ENCODE data around the gene LRP2. TPM values are rescaled to one million over a fixed set of nuclear protein-coding genes. Genes with fewer than 3 reads are reported as not detected.

Gene LRP2
- total and polyA plus RNA-seq, 2 experiments from 2014 or later = 0.68 to 2.7 TPM

- H3K4me3 Mint-ChIP-seq = no peak overlapping the region
- DNase-seq (ENCODE audit: low spot score) (no peak), ATAC-seq (no peak)
- Histone ChIP-seq H3K9me2 (ENCODE audit: insufficient read depth) (no peaks in the 10 kb centered on the region), H3K4me2 (no peak overlapping the region), H3K79me2 (replicated peaks; ENCODE audit: insufficient read depth) (no peaks in the 10 kb centered on the region), H3F3A (replicated peaks; ENCODE audit: low read depth) (no peaks in the 10 kb centered on the region), H3K36me3 (ENCODE audit: insufficient read depth) (no peaks in the 10 kb centered on the region), H3K27me3 (ENCODE audit: insufficient read depth) (peaks cover 38% of the 10 kb centered on the region), H3K4me1 (ENCODE audit: insufficient read depth) (peaks cover 16% of the 10 kb centered on the region), H2AFZ (no peak overlapping the region), H3K4me3 (no peak overlapping the region), H3K27ac (ENCODE audit: low read depth) (no peak overlapping the region), H4K20me1 (replicated peaks; ENCODE audit: insufficient read depth) (no peaks in the 10 kb centered on the region)
- TF ChIP-seq, protein P1, sequence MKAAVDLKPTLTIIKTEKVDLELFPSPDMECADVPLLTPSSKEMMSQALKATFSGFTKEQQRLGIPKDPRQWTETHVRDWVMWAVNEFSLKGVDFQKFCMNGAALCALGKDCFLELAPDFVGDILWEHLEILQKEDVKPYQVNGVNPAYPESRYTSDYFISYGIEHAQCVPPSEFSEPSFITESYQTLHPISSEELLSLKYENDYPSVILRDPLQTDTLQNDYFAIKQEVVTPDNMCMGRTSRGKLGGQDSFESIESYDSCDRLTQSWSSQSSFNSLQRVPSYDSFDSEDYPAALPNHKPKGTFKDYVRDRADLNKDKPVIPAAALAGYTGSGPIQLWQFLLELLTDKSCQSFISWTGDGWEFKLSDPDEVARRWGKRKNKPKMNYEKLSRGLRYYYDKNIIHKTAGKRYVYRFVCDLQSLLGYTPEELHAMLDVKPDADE (IDR thresholded peaks at IDR 0.05) = no peak
- no peak for TF ChIP-seq CTCF (conservative IDR thresholded peaks at IDR 0.05; ENCODE audit: low read depth in 2 of 2)
- TF ChIP-seq EZH2phosphoT487 (IDR thresholded peaks at IDR 0.05; ENCODE audit: unreplicated experiment) = no peak
- no peak for TF ChIP-seq ZNF114 (CRISPR knock-in tag; IDR thresholded peaks at IDR 0.05)
- no peak for TF ChIP-seq REST (IDR thresholded peaks at IDR 0.05; ENCODE audit: unreplicated experiment)
- TF ChIP-seq, protein P2, sequence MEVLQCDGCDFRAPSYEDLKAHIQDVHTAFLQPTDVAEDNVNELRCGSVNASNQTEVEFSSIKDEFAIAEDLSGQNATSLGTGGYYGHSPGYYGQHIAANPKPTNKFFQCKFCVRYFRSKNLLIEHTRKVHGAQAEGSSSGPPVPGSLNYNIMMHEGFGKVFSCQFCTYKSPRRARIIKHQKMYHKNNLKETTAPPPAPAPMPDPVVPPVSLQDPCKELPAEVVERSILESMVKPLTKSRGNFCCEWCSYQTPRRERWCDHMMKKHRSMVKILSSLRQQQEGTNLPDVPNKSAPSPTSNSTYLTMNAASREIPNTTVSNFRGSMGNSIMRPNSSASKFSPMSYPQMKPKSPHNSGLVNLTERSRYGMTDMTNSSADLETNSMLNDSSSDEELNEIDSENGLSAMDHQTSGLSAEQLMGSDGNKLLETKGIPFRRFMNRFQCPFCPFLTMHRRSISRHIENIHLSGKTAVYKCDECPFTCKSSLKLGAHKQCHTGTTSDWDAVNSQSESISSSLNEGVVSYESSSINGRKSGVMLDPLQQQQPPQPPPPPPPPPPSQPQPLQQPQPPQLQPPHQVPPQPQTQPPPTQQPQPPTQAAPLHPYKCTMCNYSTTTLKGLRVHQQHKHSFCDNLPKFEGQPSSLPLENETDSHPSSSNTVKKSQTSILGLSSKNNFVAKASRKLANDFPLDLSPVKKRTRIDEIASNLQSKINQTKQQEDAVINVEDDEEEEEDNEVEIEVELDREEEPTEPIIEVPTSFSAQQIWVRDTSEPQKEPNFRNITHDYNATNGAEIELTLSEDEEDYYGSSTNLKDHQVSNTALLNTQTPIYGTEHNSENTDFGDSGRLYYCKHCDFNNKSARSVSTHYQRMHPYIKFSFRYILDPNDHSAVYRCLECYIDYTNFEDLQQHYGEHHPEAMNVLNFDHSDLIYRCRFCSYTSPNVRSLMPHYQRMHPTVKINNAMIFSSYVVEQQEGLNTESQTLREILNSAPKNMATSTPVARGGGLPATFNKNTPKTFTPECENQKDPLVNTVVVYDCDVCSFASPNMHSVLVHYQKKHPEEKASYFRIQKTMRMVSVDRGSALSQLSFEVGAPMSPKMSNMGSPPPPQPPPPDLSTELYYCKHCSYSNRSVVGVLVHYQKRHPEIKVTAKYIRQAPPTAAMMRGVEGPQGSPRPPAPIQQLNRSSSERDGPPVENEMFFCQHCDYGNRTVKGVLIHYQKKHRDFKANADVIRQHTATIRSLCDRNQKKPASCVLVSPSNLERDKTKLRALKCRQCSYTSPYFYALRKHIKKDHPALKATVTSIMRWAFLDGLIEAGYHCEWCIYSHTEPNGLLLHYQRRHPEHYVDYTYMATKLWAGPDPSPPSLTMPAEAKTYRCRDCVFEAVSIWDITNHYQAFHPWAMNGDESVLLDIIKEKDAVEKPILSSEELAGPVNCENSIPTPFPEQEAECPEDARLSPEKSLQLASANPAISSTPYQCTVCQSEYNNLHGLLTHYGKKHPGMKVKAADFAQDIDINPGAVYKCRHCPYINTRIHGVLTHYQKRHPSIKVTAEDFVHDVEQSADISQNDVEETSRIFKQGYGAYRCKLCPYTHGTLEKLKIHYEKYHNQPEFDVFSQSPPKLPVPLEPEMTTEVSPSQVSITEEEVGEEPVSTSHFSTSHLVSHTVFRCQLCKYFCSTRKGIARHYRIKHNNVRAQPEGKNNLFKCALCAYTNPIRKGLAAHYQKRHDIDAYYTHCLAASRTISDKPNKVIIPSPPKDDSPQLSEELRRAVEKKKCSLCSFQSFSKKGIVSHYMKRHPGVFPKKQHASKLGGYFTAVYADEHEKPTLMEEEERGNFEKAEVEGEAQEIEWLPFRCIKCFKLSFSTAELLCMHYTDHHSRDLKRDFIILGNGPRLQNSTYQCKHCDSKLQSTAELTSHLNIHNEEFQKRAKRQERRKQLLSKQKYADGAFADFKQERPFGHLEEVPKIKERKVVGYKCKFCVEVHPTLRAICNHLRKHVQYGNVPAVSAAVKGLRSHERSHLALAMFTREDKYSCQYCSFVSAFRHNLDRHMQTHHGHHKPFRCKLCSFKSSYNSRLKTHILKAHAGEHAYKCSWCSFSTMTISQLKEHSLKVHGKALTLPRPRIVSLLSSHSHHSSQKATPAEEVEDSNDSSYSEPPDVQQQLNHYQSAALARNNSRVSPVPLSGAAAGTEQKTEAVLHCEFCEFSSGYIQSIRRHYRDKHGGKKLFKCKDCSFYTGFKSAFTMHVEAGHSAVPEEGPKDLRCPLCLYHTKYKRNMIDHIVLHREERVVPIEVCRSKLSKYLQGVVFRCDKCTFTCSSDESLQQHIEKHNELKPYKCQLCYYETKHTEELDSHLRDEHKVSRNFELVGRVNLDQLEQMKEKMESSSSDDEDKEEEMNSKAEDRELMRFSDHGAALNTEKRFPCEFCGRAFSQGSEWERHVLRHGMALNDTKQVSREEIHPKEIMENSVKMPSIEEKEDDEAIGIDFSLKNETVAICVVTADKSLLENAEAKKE (CRISPR knock-in tag; IDR thresholded peaks at IDR 0.05) = no peak
- no peak for TF ChIP-seq JUNB (IDR thresholded peaks at IDR 0.05; ENCODE audit: unreplicated experiment)
- TF ChIP-seq EZH2 (IDR thresholded peaks at IDR 0.05; ENCODE audit: low read depth, unreplicated experiment) = no peak
- TF ChIP-seq ZNF331 (CRISPR knock-in tag; IDR thresholded peaks at IDR 0.05; ENCODE audit: low read depth) = no peak
- TF ChIP-seq POLR2AphosphoS5 (IDR thresholded peaks at IDR 0.05; ENCODE audit: low read depth) = no peak
- no peak for TF ChIP-seq NANOG (IDR thresholded peaks at IDR 0.05; ENCODE audit: borderline replicate concordance)
- TF ChIP-seq CREB1 (CRISPR knock-in tag; IDR thresholded peaks at IDR 0.05; ENCODE audit: low read depth) = no peak
- TF ChIP-seq STAT1 (IDR thresholded peaks at IDR 0.05; ENCODE audit: unreplicated experiment) = no peak
- H3K36me3 Mint-ChIP-seq (ENCODE audit: low read depth) = no peaks in the 10 kb centered on the region; the same call in 2 of the 3 replicates
- no peaks in the 10 kb centered on the region; the same call in 2 of the 3 replicates for H3K9me3 Mint-ChIP-seq
- peaks cover 38% of the 10 kb centered on the region for H3K27me3 Mint-ChIP-seq (ENCODE audit: insufficient read depth, low read depth, poor library complexity)
- H3K4me1 Mint-ChIP-seq = peaks cover 20% of the 10 kb centered on the region
- no peak overlapping the region for H3K27ac Mint-ChIP-seq
Measured at GRCh38 chr2:169366066-169366465, 3.7 kb upstream of the LRP2 start.

Measured in GM23338 (cell line).